Renal cortex interstitium (tissue), 11 donors: ENCODE measurements around the gene PLEKHG7. TPM values are rescaled to one million over a fixed set of nuclear protein-coding genes. Genes with fewer than 3 reads are reported as not detected.
"Not testable (repeated sequence)": the region's sequence is repeated elsewhere in the genome, so short reads cannot be mapped to it uniquely, and the experiment has no call there.

Experiments used
- DNase-seq, 11 donors: peaks; one replicate each; pipeline ENCODE4 v3.0.0-alpha.2; 2013; ENCODE audit warnings: low read depth in 9 of 11, low spot score in 4 of 11; ENCODE audit errors: extremely low read depth in 1 of 11
- polyA plus RNA-seq, 3 donors: library from polyadenylated mRNA; unstranded; fragments of 120-200 nt; gene quantifications; one replicate each; pipeline ENCODE4 v1.2.1, GENCODE V29; 2013; ENCODE audit not compliant: insufficient read length in 3 of 3

Gene PLEKHG7
- polyA plus RNA-seq, 3 donors: 0.49 to 1.1 (median 0.75) TPM

DNA sequence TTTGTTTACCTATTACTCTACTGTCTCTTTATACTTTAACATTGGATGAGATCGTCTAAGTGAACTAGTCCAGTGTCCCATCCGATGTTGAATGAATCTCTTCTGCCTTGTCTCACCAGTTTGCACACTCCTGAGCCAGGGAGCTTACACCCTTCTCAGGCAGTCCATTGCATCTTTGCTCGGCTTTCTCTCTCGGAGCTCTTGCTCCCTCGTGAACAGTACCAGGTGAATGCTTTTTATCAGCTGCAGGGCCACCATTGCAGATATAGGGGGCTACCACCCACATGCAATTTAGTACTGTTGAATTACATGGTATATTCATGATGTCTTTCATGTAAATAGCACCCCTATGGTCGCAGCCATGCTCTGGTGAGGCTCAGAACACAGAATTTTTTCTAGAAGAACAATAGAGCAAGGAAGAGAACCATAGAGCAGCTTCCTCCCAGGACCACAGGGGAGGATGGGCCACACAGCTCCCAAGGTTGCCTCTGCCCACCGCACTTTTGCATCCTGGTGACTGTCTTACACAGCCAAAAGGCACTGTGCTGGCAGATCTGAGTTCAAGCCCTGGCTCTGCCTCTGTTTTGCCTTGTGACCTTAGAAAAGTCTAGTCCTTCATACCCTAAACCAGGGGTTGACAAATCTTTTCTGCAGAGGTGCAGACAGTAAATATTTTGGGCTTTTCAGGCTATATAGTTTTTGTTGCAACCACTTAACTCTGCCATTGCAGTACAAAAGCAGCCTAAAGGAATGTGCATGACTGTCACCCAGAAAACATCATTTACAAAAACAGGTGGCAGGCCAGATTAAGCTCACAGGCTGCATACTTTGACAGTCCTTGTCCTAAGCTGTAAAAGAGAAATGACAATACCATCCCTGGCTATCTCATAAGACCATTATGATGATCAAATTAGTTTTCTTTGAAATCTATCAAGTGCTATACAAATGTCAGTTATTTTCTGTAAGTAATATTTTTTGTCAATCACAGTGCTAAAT lies 35.4 kb downstream of the PLEKHG7 start:
- DNase-seq: no peak

DNA sequence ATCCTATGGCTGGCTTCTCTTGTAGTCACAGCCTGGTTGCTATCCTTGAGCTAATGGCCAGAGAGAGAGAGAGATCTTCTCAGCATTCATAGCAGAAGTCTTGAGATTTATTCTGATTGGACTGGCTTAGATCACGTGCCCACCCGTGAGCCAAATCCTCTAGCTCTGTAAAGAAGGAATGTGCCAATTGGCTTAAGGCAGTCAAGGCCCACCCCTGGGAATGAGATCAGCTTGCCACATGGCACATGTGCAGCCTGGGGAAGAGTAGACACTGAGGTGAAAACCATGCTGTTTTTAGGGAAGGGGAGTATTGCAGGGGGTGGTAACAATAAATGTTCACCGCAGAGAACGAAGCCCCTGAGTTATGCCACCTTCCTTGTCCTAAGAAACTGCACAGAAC lies 36.3 kb downstream of the PLEKHG7 start:
- no peak for DNase-seq

DNA sequence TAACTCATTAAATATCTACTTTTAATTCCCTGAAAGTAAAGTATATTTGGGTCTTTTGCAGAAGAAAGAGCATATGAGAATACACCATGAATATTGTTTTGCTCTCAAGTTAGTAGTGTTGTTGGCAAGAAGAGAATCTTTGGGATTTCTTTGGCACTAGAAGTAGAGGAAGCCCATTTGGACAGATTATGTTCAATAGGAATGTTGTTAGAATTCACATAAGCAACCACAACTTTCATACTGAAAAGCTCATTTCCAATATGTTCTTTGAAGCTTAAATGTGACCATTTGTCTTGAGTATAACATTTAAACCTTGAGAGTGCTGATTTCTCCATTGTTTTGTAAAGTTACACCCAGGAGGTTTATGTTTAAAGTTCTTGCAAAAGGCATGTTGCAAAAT lies 37.6 kb downstream of the PLEKHG7 start:
- DNase-seq: no peak

DNA sequence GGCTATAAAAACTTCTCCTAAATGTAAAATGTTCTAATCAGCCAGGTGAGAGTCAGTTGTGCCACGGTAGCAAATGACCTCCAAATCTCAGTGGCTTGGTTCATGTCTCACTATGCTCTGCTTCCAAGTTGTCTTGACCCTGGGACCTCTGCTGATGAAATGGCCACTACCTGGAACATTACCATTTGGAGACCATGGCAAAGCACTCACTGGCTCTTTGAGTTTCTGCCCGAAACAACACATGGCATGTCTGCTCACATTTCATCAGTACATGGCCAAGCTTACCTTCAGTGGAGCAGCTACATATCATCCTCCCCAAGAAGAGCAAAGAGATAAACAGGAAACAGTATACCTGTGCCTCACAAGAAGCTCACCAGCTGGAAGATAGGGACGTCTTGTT lies 40.2 kb downstream of the PLEKHG7 start:
- no peak for DNase-seq

DNA sequence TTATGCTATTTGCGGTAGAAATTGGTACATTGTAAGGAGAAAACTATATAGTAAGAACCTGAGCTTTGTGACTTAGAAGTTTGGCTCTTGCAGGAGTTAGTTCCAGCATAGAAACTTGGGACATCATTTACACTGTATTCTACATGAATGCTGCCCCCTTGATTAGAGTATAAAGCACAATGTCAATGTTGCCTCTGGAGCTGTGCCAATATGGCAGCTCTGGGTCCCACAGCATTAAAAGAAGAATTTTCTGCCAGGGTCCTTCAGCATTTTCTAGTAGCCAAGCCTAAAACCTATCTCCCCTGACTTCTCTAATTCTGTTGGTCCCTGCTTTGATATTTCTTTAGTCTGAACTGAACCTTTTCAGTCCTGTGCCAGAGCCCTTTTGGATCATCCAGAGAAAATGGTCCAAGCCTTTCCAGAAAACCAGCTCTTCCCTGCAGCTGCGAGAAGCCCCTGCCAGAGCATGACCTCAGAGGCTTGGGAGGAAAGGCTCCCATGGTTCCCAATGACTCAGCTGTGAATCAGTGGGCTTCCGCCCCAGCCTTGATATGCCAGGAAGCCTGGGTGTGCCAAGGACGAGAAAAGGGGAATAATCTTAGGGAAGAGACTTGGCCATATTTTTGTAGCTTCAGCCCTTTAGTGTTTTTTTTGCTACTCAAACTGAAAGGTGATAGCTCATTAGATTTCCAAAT lies 43.2 kb downstream of the PLEKHG7 start:
- no peak for DNase-seq

DNA sequence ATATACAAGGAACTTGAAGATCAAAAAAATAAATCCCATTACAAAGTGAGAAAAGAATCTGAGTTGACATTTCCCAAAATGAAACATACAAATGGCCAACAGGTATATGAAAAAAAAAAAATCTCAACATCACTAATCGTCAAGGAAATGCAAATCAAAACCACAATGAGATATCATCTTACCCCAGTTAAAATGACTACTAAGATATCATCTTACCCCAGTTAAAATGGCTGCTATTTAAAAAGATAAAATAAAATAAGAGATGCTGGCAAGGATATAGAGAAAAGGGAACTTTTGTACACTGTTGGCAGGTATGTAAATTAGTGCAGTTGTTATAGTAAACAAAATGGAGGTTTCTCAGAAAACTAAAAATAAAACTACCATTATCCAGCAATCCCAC lies 44.4 kb downstream of the PLEKHG7 start:
- no peak for DNase-seq

DNA sequence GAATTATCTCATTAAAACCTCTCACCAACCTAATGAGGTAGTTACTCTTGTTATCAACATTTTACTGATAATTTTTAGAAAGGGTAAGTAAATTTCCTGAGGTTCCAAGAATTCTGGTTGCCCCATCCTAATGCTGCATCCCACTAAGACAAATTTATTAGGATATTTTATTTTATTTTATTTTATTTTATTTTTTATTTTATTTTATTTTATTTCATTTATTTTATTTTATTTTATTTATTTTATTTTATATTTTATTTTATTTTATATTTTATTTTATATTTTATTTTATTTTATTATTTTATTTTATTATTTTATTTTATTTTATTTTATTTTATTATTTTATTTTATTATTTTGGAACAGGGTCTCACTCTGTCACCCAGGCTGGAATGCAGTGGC lies 46.9 kb downstream of the PLEKHG7 start:
- not testable (repeated sequence) for DNase-seq

DNA sequence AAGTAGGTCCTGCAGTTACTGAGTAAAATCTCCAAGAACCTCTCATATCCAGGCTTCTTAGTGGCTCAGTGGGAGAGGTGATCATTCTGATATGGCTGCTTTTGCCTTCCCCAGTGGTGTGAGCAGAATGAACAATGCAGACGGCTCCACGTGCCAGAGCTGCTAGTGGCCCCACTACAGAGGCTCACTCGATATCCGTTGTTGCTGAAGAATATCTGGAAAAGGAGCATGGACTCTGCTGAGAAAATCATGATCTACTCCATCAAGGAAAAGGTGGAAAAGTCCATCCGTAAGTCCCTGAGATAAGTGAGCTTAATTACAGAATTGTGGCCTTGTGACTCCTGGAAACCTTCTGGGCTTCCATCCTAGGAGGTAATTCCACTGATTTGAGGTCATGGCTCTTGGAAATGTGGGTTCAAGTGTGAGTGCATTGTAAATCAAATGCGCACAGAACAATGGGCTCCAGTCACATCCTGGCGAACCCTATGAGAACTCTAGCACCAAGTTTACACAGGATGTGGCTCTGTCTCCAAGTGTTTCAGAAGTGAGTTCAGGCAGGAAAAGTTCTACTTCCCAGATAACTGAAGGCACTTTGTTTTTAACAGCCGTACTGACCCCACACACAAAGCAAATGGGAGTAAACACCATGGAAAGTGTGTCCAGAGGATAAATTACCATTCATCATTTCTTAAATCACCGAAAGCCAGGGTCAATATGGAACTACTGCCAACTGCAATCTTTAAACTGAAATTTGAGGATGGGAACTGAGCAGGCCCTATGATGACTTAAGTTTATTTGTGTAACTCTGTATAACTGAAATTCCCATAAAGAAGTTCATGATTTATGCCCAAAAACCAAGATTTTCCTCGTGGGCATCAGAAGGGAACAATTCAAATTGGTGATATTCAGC lies 51.4 kb downstream of the PLEKHG7 start:
- peak in 3 of 11 donors; percentile 13 to 37 (median 18) for DNase-seq

DNA sequence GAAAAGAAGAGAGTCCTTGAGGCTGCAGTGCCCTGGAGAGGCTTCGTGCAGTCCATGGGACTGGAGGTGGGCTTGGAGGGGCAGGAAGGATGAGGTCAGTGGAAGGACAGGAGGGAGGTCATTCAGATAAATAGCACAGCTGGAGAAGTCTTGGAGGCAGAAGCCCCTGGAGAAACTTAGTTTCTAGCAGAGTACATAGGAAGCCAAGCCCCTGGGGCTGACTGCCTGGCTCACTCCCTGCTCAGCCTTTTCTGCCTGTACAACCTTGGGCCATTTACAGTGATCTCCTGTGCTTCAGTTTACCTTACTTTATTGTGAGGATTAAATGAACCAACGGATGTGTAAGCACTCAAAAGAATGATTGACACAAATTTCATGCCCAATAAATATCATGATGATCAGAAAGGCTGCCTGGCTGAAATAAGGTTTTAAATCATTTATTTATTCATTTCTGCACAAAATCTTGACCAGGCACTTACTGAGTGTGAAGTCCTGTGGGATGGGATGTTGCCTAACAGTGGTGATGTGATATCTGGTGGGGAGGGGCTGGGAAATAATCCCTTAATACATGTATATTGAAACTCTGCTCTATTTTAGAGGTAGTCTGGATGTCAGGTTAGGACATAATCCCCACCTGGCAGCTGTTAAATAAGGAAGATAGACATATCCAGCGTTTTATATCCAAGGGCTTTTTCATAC lies 54.3 kb downstream of the PLEKHG7 start:
- DNase-seq: no peak

DNA sequence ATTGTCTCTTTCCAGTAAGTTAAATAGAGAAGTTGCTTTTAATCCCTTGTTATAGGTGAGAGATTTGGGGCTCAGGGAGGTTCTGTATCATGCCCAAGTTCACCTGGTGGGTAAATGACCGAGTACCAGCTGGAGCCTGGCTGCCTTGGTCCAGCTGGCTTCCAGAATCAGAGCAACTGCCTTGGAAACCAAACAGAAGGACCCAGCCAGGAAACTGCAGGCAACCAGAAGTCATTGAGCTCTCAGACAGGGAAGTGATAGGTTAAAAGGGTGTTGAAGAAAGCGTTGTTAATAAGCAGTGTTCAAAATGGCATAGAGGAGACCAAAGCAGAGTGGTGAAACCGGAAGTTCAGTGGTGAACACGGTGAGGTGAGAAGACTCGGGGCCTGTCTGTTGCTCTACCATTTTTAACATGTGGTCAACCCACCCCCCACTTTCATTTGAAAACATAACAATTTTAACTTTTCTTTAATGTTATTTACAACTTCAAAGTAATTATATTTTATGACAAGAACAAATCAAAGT lies 54.9 kb downstream of the PLEKHG7 start:
- DNase-seq: no peak

DNA sequence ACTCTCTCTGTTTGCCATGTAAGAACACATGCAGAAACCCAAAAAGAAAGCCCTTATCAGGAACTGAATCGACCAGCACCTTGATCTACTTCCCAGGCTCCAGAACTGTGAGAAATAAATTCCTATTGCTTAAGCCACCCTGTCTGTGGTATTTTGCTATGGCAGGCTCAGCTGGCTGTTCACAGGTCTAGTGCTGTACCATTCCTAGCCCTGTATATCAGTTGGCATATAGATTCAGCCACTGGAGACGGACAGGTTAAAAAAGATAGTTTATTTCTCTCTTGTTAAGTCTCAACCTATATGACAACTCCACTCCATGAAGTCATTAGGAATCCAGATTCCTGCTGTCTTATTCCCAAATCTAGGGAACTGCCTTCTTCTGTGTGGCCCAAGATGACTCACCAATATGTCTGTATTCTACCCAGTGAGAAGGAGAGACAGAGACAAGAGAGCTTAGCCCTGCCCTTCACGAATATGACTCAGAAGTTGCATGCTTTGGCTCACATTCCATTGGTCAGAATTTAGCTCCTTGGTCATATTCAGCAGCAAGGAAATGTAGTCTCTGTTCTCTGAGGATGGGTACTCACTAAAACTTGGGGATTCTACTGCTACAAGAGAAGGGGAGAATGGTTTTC lies 57.0 kb downstream of the PLEKHG7 start:
- DNase-seq: no peak

DNA sequence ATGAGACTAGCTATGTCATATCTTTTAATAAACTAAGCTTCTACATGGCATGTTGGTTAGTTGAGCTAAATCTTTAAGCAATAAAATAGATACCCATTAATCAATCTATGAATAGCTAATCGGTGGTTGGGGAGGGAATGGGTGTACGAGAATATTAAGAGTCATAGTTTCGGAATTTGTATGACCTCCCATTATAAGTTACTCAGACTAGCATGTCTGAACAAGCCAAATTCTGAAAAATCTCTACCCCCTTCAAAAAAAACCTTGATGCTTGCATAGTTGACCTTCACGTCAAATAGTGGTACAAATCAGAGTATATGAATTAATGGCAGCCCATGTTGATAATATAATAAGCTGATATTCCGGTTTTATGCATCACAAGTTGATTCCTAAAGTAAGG lies 60.0 kb downstream of the PLEKHG7 start:
- no peak for DNase-seq

DNA sequence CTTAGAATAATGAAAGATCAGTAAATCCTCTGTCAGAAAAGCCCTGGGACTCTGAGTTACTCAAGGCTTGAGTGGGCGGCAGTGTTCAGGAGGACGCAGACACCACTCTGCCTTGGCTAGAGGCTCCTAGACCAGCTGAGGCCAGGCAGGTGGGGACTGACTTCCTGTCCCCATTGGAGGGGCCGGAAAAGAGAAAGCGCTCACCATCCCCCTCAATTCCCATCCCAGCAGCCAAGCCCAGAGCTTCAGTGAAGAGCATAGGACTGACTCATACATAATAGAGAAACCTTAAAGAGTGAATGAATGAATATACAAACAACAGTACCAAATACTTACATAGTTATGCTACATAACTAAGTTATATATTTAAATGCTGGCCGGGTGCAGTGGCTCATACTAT lies 62.0 kb downstream of the PLEKHG7 start:
- no peak for DNase-seq

DNA sequence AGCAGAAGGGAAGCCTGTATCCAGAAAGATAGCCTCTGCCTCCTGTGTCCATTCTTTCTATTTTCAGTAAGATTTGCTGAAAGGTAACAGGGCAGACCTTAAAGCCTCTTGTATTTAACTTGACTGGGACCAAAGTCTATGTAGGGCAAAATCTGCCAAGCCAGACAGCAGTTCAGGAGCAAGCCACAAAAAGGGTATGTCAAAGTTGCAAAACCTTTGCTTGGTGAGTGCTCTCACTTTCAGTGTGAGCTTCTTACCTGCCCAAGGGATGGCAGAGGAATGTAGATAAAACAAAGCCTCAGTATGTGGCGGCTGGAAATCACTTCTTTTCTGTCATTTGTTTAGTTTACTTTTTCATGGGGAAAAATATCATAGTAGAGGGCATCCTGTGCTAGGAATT lies 63.1 kb downstream of the PLEKHG7 start:
- DNase-seq: no peak

DNA sequence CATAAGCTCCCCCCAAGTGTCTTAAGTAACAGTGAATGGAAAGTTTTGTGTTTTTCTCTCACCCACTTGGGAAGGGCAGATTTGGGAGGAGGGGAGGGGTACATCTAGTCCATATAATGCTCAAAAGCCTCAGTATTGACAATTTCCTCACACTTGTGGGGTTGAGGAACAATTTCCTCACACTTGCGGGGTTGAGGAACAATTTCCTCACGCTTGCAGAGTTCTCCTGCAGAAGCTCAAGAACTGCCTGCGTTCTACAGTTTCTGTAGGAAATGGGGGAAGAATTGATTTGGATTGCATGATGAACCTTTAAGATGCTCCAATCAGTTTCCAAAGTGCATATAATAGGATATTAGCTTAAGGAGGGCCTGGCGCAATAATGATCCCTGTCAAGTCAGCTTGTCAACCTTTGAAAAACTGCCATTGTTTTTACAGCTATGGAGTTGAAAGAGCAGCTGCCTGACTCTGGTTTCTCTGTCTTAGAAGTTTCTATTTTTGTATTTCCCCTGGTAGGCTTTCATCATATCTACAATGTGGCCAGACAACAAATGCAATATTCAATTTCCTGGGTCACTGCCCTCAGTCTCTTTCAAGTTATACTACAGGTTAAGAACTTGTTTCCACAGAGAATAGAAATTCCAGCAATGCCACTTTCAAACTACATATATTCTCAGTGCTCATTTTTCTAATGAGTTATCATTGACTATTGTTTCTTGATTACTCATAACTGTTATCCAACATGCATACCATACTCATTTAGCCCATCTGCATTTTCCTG lies 66.5 kb downstream of the PLEKHG7 start:
- no peak for DNase-seq

DNA sequence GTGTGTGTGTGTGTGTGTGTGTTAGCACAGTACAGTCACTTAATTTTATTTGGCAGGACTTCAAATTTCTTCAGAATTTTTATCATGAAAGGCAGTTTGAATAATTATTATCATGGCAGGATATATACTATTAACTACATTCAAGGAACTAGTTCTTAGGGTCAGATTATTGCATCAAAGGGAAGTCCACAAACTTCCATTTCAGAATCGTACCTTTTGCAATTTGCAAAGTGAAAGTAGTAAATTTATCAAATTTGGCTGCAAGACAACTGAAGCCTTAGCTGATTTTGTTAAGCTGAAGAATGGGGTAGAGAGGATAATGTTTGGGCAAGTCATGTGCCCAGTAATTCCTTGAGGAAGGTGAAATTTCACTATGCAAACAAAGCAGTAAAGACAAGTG lies 68.2 kb downstream of the PLEKHG7 start:
- DNase-seq: no peak

DNA sequence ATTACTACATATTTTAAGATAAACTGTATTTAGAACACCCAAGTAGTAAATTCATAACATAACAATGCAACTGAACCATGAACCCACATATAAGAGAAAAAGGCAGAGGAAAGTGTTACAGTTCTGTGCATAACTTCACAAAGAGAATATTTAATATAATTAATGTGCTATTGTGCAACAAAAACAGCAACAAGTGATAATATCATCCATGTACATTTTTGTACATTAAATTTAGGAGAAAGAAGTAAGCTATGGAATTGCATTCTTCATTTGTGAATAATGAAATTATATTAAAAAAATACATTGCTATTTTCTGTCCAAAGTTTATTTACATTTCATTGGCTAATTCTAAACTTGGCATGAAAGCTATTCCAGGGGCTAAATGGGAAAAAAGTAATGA lies 72.6 kb downstream of the PLEKHG7 start:
- DNase-seq: no peak
